GF-D8 (cell line): ENCODE data around the gene LMNTD1.

ENCODE experiments used
- DNase-seq: peaks from one replicate; lab custom pipeline; 2025; lab: John Stamatoyannopoulos, UW

Gene LMNTD1

GRCh38 chr12:25552681-25553080 is 402 bp downstream of the LMNTD1 start:
- no peak for DNase-seq

- DNase-seq: no peak
These were observed 2.9 kb downstream of the LMNTD1 start for GRCh38 chr12:25550186-25550585.

GRCh38 chr12:25549120-25549519 is 4.0 kb downstream of the LMNTD1 start:
- DNase-seq: no peak

- no peak for DNase-seq
These were observed 6.8 kb downstream of the LMNTD1 start for GRCh38 chr12:25546318-25546717.

- no peak for DNase-seq
These were observed 19.9 kb downstream of the LMNTD1 start for GRCh38 chr12:25533150-25533549.

- DNase-seq: no peak
These were observed 21.5 kb downstream of the LMNTD1 start for GRCh38 chr12:25531502-25532052.

- DNase-seq: no peak
These were observed 23.3 kb downstream of the LMNTD1 start for GRCh38 chr12:25529738-25530137.

- DNase-seq: no peak
These were observed 26.3 kb downstream of the LMNTD1 start for GRCh38 chr12:25526778-25527177.

GRCh38 chr12:25524366-25524765 is 28.7 kb downstream of the LMNTD1 start:
- no peak for DNase-seq

GRCh38 chr12:25521625-25522256 is 31.3 kb downstream of the LMNTD1 start:
- no peak for DNase-seq

GRCh38 chr12:25518512-25518911 is 34.6 kb downstream of the LMNTD1 start:
- no peak for DNase-seq

GRCh38 chr12:25504744-25505143 is 48.3 kb downstream of the LMNTD1 start:
- no peak for DNase-seq

GRCh38 chr12:25503666-25504065 is 49.4 kb downstream of the LMNTD1 start:
- DNase-seq: no peak

GRCh38 chr12:25502596-25502995 is 50.5 kb downstream of the LMNTD1 start:
- no peak for DNase-seq

GRCh38 chr12:25502118-25502517 is 51.0 kb downstream of the LMNTD1 start:
- no peak for DNase-seq

- DNase-seq: no peak
These were observed 51.5 kb downstream of the LMNTD1 start for GRCh38 chr12:25501549-25501948.

- DNase-seq: no peak
These were observed 52.4 kb downstream of the LMNTD1 start for GRCh38 chr12:25500651-25501050.

- DNase-seq: no peak
These were observed 56.1 kb downstream of the LMNTD1 start for GRCh38 chr12:25497021-25497420.

- DNase-seq: no peak
These were observed 56.9 kb downstream of the LMNTD1 start for GRCh38 chr12:25496098-25496587.

GRCh38 chr12:25495331-25496097 is 57.6 kb downstream of the LMNTD1 start:
- DNase-seq: no peak

- DNase-seq: no peak
These were observed 58.2 kb downstream of the LMNTD1 start for GRCh38 chr12:25494926-25495325.

GRCh38 chr12:25493682-25494081 is 59.4 kb downstream of the LMNTD1 start:
- DNase-seq: no peak
